DMS79 treated with DMSO at 0.1 percent for 48 hours (cell line): ENCODE results near the gene SCGB3A1.

Experiments
- DNase-seq: peaks from one replicate; lab custom pipeline; 2025; lab: John Stamatoyannopoulos, UW

Gene SCGB3A1, protein sequence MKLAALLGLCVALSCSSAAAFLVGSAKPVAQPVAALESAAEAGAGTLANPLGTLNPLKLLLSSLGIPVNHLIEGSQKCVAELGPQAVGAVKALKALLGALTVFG

DNA sequence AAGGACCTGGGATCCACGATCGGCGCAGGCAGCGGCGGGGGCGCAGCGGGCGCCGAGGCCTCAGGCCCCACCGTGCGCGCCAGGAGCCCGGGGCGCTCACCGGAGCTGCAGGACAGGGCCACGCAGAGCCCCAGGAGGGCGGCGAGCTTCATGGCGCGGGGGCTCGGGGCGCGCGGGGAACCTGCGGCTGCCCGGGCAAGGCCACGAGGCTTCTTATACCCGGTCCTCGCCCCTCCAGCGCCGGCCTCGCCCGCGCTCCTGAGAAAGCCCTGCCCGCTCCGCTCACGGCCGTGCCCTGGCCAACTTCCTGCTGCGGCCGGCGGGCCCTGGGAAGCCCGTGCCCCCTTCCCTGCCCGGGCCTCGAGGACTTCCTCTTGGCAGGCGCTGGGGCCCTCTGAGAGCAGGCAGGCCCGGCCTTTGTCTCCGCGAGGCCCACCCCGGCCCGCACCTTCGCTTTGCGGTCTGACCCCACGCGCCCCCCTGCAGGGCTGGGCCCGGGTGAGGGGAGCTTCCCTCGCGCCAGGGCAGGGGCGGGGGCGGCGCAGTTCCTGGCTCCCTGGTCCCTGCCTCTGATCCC, at the start of gene SCGB3A1:
Gene SCGB3A1 (minus strand): TSS at position 189 of the 577 bp plus-strand sequence. CDS start 37 bp downstream, at position 152.
- no peak for DNase-seq

DNA sequence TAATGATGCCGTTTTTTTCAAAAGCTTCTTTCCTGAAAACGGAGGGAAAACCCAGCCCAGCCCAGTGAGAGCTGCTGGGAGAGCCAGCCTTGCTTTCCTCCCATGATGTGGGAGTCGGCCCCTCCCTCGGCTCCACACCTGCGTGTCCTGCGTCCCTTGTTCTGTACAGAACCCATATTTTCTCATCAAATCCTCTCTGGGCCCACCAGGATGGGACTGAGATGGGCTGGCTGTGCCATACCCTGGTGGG, 49.2 kb upstream of the SCGB3A1 start:
- DNase-seq, result no peak

DNA sequence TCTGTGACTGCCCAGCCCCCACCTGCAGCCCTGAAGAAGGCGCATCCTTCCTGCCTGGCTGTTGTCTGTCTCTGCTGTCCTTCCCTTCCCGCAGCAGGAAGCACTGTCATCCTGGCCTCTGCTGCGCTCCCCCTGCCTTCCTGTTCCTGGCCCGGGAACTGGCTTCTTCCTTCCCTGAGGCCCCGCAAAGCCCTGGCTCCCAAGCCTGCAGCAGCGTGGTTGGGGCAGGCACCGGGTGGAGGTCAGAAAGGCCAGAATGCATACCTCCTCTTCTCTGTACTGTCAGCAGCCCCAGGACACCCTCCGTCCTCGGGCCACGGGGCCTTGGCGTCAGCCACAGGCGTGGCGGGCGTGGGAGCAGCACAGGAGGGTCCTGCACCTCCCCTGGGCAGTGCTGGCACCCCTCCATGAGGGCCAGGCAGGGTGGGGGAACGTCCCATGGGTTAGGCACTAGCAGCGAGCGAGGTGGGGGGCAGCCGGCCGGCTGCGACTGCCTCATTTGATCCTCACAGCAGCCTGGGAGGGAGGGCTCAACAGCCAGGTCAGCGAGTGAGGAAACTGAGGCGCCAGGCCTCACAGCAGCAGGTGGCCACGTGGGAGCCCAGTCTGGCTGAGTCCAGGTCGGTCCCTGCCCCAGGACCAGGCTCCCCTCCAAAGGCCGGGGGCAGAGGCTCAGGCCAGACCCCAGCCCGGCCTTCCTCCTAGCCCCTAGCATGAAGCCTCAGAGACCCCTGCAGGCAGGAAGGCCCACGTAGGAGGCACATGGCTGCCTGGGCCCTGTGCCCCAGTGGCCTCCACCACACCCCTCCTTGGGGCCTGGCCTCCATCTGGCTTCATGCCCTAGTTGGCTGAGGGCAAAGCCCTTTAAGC, 48.7 kb upstream of the SCGB3A1 start:
- no peak for DNase-seq

DNA sequence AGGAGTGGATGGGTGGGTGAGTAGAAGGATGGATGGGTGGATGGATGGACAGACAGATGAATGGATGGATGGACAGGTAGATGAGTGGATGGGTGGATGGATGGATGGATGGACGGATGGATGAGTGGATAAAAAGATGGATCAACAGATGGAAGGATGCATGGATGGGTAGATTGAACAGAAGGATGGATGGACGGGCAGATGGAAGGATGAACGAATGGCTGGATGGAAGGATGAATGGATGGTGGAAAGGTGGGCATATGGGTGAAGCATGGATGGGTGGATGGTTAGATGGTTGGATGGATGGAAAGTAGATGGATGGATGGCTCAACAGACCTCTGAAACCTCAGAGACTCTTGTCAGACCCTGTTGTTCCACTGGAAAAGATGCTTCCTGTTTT, 48.0 kb upstream of the SCGB3A1 start:
- no peak for DNase-seq

DNA sequence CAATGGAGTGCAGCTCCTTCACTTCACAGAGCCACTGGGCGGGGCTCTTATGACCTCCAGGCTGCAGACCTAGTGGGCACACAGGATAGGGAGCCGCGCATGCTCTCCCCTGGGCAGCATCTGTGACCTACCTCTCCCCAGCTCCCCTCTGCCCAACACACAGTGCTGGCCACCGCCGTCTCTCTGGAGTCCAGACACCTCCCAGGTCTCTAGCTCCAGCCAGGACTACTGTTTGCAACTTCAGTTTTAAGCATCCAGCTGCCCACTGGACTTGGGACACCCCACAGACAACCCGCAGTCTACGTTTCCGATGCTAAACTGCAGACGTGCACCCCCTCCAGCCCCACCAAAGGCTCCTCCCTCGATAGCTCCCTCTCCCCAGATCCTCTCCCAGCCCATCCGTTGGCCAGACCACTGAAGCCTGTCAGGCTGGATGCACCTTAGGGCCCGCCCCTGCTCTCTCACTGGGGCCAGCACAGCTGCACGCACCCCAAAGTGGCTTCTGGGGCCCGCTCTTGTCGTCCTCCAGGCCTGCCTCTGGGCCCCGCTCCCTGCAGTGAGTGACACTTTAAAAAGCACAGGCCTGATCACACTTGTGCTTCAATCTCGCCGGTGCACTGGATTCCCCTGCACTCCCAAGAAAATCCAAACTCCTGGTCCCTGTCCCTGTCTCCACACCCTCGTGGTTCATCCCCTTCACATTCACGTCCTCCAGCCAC, 46.8 kb upstream of the SCGB3A1 start:
- DNase-seq, result no peak

DNA sequence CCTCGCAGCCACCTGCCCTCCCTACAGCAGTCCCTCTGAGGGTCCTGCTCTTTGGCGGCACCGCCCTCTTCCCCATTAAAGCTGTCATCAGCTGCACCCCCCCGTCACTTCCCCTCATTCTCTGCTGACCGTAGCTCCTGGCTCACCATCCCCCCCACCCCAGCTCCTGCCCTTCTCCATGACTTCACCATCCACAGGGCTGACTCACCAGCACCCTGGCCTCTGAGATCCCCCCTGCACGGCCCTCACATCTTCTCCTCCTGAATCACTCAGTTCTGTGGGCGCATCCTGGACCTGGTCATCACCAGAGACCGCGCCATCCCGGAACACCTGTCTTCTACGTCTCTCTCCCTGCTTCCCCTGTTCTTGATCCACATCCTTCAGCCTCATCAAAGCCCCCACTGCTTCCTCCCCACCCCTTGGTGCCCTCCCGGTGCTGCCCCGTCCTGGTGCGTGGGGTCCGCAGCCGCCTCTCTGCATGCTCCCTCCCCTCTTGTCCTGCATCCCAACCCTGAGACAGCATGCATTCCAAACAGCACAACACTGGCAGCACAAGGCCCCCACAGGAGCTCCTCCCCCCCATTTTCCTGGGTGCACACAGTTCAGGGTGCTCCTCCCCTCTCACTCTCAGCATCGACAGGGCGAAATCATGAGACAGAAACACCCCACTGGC, 45.2 kb upstream of the SCGB3A1 start:
- no peak for DNase-seq

DNA sequence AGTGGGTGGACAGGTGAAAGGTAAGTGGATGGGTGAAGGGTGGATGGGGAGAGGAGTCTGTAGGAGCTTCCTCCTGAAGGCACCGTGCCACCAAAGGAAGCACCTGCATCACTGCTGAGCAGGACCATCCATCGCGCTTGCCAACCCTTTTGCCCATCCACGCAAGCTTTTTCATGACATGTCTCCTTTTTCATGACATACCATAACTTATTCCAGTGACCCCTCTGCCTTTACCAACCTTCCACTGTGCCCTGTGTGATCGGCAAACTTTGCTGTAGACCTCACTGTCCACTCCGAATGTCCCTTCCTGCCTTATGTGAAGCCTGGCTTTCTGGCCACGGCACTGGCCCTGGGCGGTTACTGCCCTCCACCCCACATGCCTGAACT, 44.7 kb upstream of the SCGB3A1 start:
- no peak for DNase-seq

DNA sequence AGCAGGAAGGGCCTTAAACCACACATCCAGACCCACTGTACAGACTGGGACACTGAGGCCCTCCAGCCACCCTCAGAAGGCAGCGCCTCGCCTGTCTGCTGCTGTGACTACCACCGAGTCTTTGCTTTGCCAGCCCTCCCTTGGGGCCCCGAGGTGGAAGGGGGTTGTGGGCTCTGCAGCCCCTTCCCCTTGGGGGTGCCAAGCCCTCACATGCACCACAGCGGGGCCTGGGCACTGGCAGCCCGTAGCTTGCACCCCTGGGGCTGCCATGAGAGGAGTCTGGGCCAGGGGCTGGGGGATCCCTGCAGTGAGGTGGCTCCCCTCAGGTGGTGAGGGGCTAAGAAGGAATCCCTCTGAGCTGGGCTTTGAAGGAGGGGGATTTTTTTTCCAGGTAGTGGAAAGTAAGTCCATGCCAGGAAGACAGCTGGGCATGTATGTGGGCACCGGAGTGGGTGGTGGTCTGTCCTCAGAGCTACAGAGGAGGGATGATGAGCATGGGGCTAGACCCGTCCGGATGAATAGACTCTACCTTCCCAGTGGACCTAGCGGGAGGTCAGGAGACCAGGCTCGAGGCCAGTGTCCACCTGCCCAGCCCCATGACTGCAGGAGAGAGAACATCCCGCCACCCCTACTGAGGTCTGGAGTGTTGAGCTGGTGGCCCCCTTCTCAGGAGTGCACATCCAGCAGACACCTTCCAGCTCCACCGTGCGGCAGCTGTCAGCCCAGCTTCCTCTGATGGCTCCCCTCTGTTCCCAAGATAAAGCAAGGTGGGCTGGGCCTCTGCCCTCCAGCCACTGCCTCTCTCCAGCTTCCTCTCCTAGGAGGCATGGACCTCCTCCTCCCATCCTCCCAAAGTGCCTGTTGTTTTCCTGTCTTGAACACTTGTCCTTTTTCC, 42.2 kb upstream of the SCGB3A1 start:
- no peak for DNase-seq

DNA sequence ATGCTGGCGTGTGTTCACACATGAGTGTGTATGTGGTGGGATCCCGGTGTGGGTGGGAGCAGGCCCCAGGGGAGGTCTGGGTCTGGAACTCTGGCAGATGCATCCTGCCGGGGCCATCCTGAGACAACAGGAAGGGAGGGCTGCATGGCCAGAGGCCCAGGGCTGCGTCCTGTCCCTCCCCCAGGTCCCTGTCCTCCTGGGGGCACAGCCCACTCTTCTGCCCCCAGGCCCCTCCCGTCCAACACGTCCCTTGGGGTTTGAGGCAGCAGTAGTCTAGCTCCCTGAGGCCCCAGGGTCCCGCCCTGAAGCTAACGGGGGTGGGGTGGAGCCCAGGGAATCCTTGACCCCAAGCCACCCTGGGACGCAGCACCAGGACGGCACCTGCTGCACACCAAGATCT, 41.5 kb upstream of the SCGB3A1 start:
- DNase-seq, result no peak

DNA sequence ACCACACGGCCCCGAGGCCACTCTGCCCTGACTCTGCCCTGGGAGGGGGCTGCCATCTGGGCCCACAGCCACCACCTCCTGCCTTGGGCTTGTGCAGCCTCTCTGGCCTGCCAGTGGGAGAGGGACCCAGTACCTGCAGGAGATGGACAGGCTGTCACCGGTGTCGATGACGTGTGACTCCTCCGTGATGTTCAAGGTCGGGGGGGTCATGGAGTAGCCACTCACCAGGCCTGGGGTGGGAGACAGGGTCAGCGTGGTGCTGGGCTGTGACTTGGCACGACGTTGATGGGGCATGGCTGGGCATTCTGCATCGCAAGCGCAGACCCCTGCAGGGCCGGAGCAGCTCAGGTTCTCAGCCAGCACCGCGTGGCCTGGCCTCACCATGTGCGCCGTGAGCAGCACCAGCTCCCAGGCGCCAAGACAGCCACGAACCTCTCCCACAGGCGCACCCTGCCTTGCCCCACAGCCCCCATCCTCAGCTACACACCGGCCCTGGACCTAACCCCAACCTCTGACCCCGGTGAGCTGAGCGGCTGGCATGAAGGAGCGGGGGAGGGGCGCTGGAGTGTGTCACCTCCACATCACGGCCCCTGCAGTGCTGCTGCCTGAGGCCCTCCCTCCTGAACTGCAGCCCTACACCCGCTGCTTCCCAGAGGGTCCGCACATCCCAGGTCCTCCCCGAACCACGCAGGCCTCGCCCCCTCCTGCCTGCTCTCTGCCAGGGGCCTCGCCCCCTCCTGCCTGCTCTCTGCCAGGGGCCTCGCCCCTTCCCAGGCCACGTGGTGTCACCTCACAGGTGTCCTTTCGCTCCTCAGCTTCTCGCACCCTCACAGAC, 40.5 kb upstream of the SCGB3A1 start:
- peak; percentile 4 for DNase-seq

DNA sequence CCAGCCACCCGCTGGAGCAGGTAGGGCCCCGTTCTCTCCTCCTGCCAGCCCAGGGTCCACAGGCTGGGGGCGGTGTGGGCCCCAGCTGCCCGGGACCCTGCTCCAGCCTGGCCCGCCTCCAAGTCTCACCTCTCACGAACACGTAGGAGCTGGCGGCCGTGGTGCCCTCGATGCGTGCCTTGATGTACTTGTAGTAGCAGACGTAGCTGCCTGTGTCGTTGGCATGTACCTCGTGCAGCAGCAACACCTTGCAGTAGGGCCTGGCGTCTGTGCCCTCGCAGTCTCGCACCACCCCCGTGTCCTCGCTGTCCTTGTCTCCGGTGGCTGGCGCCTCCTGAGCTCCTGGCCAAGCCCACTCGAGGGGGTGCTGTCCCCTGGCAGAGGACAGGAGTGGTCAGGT, 39.1 kb upstream of the SCGB3A1 start:
- DNase-seq, result no peak

DNA sequence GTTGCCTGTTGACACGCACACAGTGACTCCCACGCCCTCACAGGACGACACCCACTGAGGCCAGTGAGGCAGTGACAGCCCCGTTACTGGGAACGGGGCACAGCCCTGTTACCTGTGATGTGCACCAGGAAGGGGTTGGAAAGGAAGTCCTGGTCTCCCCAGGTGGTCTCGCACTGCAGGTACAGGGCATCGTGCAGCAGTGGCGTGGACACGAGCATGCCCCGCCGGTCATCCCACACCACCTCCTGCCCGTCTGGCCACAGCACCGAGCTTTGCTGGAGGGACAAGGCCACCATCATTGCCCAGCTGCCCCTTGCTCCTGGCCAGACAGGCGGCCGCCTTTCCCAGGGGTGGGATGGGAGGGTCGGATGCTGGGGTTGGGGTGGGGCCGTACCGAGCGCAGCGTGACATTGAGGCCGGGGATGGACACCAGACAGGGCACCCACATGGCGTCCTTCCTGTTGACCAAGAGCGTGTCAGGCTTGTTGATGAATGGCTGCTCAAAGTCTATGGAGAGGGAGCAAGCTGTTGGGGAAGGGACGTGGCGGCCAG, 38.6 kb upstream of the SCGB3A1 start:
- no peak for DNase-seq

DNA sequence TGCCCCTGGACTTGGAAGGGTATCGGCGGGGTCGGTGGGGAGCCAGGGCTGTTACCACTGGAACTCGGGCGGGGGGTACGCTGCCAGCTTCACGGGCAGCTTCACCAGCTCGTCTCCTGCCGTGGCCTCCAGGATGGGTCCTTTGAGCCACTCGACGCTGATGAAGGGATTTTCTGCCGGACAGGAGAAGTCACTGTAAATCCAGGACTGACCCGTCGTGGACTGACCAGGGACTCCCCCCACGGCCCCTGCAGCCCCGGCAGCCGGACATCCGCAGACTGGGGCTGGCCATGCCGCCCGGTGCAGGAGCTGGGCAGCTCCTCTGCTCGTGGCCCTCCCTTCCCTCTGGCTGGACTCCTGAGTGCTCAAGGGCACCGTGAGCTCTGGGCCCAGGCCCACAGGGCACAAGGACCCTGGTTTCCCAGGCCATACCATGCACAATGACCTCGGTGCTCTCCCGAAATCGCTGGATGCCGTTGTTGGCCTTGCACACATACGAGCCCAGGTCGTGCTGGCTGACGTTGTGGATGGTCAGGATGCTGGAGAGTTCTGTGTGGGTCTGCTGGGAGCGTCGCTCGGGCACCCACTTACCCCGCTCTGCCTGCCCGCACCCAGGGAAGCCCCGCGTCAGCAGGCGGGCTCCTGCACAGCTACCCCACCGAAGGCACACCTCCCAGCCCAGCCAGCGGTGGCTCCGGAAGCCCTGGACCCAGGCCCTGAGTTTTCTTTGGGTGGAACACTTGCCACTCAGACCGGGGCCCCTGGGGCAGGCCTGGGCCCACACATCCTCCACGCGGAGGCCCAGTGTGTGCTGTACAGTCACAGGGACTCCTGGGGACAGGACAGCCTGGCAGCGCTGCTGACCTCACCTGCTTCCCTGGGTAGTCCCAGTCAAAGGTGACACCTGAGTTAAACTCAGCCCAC, 37.8 kb upstream of the SCGB3A1 start:
- no peak for DNase-seq

DNA sequence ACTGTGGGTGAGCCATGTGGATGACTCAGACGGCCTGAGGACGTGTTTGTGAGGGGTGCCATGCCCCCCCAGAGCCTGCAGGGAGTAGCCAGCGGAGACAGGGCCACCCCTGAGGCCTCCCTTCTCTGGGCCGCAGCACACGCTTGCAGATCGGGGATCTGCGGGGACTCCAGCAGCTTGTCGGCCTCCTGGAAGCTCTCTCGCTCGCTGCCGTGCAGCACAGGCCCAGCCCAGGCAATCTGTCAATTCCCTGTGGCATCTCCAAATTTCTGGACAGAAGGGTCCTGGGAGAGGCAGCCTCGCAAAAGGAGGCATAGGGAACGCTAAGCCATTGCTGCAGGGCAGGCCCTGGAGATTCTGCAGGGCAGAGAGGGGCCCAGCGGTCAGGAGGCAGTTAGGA, 36.9 kb upstream of the SCGB3A1 start:
- no peak for DNase-seq

DNA sequence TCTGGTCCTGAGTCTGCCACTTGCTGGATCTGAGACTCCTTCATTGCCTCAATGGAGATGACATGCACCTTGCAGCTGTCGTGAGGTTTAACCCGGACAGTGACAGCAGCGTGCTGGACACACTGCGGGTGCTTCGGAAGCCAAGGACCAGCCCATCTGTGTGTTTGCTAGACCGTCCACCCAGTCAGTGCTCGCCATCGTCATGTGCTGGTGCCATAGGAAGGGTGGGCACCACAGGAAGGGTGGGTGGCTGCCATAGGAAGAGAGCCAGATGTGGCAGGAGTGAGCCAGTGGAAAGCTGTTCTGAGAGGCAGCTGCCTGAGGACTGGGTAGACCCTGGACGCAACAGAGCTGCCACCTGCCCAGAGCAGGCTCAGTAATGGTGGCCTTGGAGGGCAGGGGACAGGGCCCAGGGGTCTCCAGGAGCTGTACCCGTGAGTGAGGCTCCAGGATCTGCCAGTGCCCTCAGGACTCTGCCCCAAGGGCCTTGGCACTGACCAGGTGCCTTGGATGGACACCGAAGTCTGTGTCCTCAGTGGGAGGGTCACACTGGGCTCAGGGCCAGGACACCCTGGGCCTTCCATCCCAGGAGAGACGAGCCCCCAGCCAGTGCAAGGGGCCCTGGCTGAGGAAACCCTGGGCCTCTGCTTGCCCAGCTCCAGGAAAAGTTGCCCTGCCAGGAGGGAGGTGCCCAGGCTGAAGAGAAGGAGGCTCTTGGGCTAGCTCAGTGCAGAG, 36.3 kb upstream of the SCGB3A1 start:
- DNase-seq, result no peak

DNA sequence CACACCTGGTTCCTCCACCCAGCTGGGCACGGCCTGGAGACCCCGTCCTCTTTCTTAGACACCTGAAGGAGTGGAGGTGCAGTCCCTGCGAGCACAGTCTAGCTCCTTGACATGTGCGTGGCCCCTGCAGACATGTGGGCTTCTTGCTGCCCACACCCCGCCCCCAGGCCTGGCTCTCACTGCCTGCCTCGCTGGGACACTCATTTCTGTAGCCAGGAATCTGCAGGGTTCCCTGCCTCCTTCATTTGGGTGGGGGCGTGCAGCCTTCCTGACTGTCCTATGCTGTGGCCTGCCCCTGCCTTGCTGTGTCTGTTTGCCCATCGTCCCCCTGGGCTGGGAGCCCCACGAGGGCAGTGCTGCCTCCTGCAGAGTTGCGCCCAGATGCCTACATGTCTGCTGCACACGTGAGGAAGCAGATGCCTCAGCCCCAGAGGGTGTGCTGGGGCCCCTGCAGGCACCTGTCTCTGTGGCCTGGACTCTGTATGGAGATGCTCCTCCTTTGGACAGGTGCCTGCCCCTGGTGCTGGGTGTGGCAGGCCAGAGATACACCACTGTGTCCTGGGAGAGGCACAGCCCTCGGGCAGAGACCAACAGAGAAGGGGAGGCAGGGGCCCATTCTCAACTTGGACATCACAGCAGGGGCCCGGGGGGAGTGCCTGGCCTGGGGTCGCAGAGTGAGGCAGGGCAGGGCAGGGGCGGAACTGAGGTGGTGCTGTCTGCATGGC, 35.5 kb upstream of the SCGB3A1 start:
- no peak for DNase-seq

DNA sequence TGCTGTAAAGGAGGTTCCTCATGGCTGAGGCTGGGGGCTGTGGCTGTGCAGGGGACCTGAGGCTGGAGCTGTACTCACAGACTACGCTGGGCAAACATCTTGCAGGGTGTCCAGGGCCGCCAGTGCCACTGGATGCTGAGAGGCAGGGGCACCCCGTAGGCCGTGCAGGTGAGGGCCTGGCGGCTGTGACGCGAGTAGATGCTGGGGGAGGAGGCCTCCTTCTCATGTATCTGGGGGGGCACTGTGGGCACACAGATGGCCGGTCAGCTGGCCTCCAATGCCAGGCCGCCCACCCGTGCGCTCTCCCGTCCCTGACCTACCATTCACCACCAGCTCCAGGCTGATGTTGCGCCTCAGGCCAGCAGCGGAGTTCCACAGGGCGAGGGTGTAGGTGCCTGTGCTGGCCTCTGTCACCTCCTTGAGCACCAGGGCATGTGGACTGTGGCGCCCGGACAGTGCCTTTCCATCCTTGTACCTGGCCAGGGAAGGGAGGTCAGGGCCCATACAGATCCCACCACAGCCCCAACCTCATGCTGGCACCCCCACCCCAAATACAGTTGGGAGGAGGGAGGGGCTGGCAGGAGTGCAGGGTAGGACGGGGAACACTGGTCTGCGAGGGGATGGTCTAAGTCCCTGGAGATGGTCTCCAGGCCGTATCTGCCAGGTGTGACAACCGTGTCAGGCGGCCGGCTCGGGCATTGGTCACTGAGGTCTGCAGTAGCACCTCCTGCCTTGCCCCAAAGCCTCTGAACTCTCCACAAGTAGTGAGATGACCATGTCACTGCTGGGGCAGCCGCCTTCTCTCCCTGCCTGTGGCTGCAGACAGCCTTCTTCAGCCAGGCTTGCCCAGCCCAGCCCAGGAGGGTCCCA, 34.7 kb upstream of the SCGB3A1 start:
- no peak for DNase-seq
